Measurements from ENCODE around the gene FH. TPM values are rescaled to one million over a fixed set of nuclear protein-coding genes. Genes with fewer than 3 reads are reported as not detected.

FH gene
- total and polyA plus RNA-seq, 2 donors: 31.4 to 39.2 TPM

GRCh38 chr1:241503444-241503843, 16.1 kb downstream of the FH start:
- H3K27me3 ChIP-seq (ENCODE audit: control insufficient read depth in 2 of 2, insufficient read depth in 1 of 2, low read length in 1 of 2): no peaks in the 10 kb centered on the region
- 98% methylated on average over 6 of the region's 6 CpGs for WGBS
- peaks cover 22 to 56% of the 10 kb centered on the region in 2 donors for H3K36me3 ChIP-seq (ENCODE audit: control insufficient read depth in 2 of 2, insufficient read depth in 2 of 2, low read length in 1 of 2)
- no peaks in the 10 kb centered on the region for H3K9me3 ChIP-seq (ENCODE audit: control insufficient read depth in 2 of 2, insufficient read depth in 1 of 2, low read length in 1 of 2)
- DNase-seq (ENCODE audit: low read depth in 6 of 9, low spot score in 9 of 9): no peak
- no peak overlapping the region for H3K4me3 ChIP-seq (ENCODE audit: low read length in 2 of 2)
- H3K4me1 ChIP-seq (ENCODE audit: control insufficient read depth in 2 of 2, insufficient read depth in 2 of 2, low read length in 2 of 2): no peaks in the 10 kb centered on the region
- no peak overlapping the region for H3K27ac ChIP-seq (ENCODE audit: low read depth in 1 of 2, low read length in 1 of 2)

GRCh38 chr1:241499910-241500309, 19.6 kb downstream of the FH start:
- Histone ChIP-seq H3K4me1 (ENCODE audit: control insufficient read depth in 2 of 2, insufficient read depth in 2 of 2, low read length in 2 of 2) (no peaks in the 10 kb centered on the region), H3K4me3 (ENCODE audit: low read length in 2 of 2) (no peak overlapping the region), H3K36me3 (ENCODE audit: control insufficient read depth in 2 of 2, insufficient read depth in 2 of 2, low read length in 1 of 2) (peaks cover 35 to 68% of the 10 kb centered on the region in 2 donors), H3K27ac (ENCODE audit: low read depth in 1 of 2, low read length in 1 of 2) (no peak overlapping the region), H3K27me3 (ENCODE audit: control insufficient read depth in 2 of 2, insufficient read depth in 1 of 2, low read length in 1 of 2) (no peaks in the 10 kb centered on the region), H3K9me3 (ENCODE audit: control insufficient read depth in 2 of 2, insufficient read depth in 1 of 2, low read length in 1 of 2) (no peaks in the 10 kb centered on the region)
- 99% methylated on average over 2 of the region's 2 CpGs for WGBS
- DNase-seq (ENCODE audit: low read depth in 6 of 9, low spot score in 9 of 9): peak in 1 of 9 donors; percentile 14

- 96% methylated on average over 5 of the region's 5 CpGs for WGBS
- DNase-seq (ENCODE audit: low read depth in 6 of 9, low spot score in 9 of 9): no peak
- Histone ChIP-seq H3K4me1 (ENCODE audit: control insufficient read depth in 2 of 2, insufficient read depth in 2 of 2, low read length in 2 of 2) (no peaks in the 10 kb centered on the region), H3K27ac (ENCODE audit: low read depth in 1 of 2, low read length in 1 of 2) (no peak overlapping the region), H3K27me3 (ENCODE audit: control insufficient read depth in 2 of 2, insufficient read depth in 1 of 2, low read length in 1 of 2) (no peaks in the 10 kb centered on the region), H3K9me3 (ENCODE audit: control insufficient read depth in 2 of 2, insufficient read depth in 1 of 2, low read length in 1 of 2) (no peaks in the 10 kb centered on the region), H3K36me3 (ENCODE audit: control insufficient read depth in 2 of 2, insufficient read depth in 2 of 2, low read length in 1 of 2) (peaks cover 19 to 48% of the 10 kb centered on the region in 2 donors), H3K4me3 (ENCODE audit: low read length in 2 of 2) (no peak overlapping the region)
These were observed 23.8 kb downstream of the FH start for GRCh38 chr1:241495741-241496140.

GRCh38 chr1:241488739-241489138, 30.8 kb downstream of the FH start:
- H3K4me3 ChIP-seq (ENCODE audit: low read length in 2 of 2): no peak overlapping the region
- H3K27ac ChIP-seq (ENCODE audit: low read depth in 1 of 2, low read length in 1 of 2): no peak overlapping the region
- no peaks in the 10 kb centered on the region for H3K9me3 ChIP-seq (ENCODE audit: control insufficient read depth in 2 of 2, insufficient read depth in 1 of 2, low read length in 1 of 2)
- WGBS: 94% methylated on average over 1 of the region's 1 CpG
- H3K27me3 ChIP-seq (ENCODE audit: control insufficient read depth in 2 of 2, insufficient read depth in 1 of 2, low read length in 1 of 2): no peaks in the 10 kb centered on the region
- peaks cover 0 to 3% of the 10 kb centered on the region in 2 donors for H3K36me3 ChIP-seq (ENCODE audit: control insufficient read depth in 2 of 2, insufficient read depth in 2 of 2, low read length in 1 of 2)
- DNase-seq (ENCODE audit: low read depth in 6 of 9, low spot score in 9 of 9): no peak
- no peaks in the 10 kb centered on the region for H3K4me1 ChIP-seq (ENCODE audit: control insufficient read depth in 2 of 2, insufficient read depth in 2 of 2, low read length in 2 of 2)

- H3K27me3 ChIP-seq (ENCODE audit: control insufficient read depth in 2 of 2, insufficient read depth in 1 of 2, low read length in 1 of 2): no peaks in the 10 kb centered on the region
- no peaks in the 10 kb centered on the region for H3K4me1 ChIP-seq (ENCODE audit: control insufficient read depth in 2 of 2, insufficient read depth in 2 of 2, low read length in 2 of 2)
- no peaks in the 10 kb centered on the region for H3K9me3 ChIP-seq (ENCODE audit: control insufficient read depth in 2 of 2, insufficient read depth in 1 of 2, low read length in 1 of 2)
- 93% methylated on average over 4 of the region's 4 CpGs for WGBS
- no peaks in the 10 kb centered on the region for H3K36me3 ChIP-seq (ENCODE audit: control insufficient read depth in 2 of 2, insufficient read depth in 2 of 2, low read length in 1 of 2)
- H3K27ac ChIP-seq (ENCODE audit: low read depth in 1 of 2, low read length in 1 of 2): no peak overlapping the region
- no peak overlapping the region for H3K4me3 ChIP-seq (ENCODE audit: low read length in 2 of 2)
- DNase-seq (ENCODE audit: low read depth in 6 of 9, low spot score in 9 of 9): peak in 1 of 9 donors; percentile 6
These were observed 34.0 kb downstream of the FH start for GRCh38 chr1:241485554-241485992.

- H3K27ac ChIP-seq (ENCODE audit: low read depth in 1 of 2, low read length in 1 of 2): no peak overlapping the region
- H3K27me3 ChIP-seq (ENCODE audit: control insufficient read depth in 2 of 2, insufficient read depth in 1 of 2, low read length in 1 of 2): no peaks in the 10 kb centered on the region
- H3K36me3 ChIP-seq (ENCODE audit: control insufficient read depth in 2 of 2, insufficient read depth in 2 of 2, low read length in 1 of 2): no peaks in the 10 kb centered on the region
- DNase-seq (ENCODE audit: low read depth in 6 of 9, low spot score in 9 of 9): no peak
- WGBS: 95% methylated on average over 3 of the region's 3 CpGs
- H3K9me3 ChIP-seq (ENCODE audit: control insufficient read depth in 2 of 2, insufficient read depth in 1 of 2, low read length in 1 of 2): no peaks in the 10 kb centered on the region
- no peak overlapping the region for H3K4me3 ChIP-seq (ENCODE audit: low read length in 2 of 2)
- H3K4me1 ChIP-seq (ENCODE audit: control insufficient read depth in 2 of 2, insufficient read depth in 2 of 2, low read length in 2 of 2): no peaks in the 10 kb centered on the region
These were observed 34.4 kb downstream of the FH start for GRCh38 chr1:241485145-241485544.

- Histone ChIP-seq H3K4me1 (ENCODE audit: control insufficient read depth in 2 of 2, insufficient read depth in 2 of 2, low read length in 2 of 2) (no peaks in the 10 kb centered on the region), H3K4me3 (ENCODE audit: low read length in 2 of 2) (no peak overlapping the region), H3K27ac (ENCODE audit: low read depth in 1 of 2, low read length in 1 of 2) (no peak overlapping the region), H3K9me3 (ENCODE audit: control insufficient read depth in 2 of 2, insufficient read depth in 1 of 2, low read length in 1 of 2) (no peaks in the 10 kb centered on the region), H3K36me3 (ENCODE audit: control insufficient read depth in 2 of 2, insufficient read depth in 2 of 2, low read length in 1 of 2) (no peaks in the 10 kb centered on the region), H3K27me3 (ENCODE audit: control insufficient read depth in 2 of 2, insufficient read depth in 1 of 2, low read length in 1 of 2) (no peaks in the 10 kb centered on the region)
- 95% methylated on average over 1 of the region's 1 CpG for WGBS
- no peak for DNase-seq (ENCODE audit: low read depth in 6 of 9, low spot score in 9 of 9)
These were observed 36.7 kb downstream of the FH start for GRCh38 chr1:241482761-241483250.

- H3K27ac ChIP-seq (ENCODE audit: low read depth in 1 of 2, low read length in 1 of 2): no peak overlapping the region
- no peak for DNase-seq (ENCODE audit: low read depth in 6 of 9, low spot score in 9 of 9)
- H3K4me1 ChIP-seq (ENCODE audit: control insufficient read depth in 2 of 2, insufficient read depth in 2 of 2, low read length in 2 of 2): no peaks in the 10 kb centered on the region
These were observed 40.3 kb downstream of the FH start for GRCh38 chr1:241479294-241479693.

GRCh38 chr1:241475671-241476070, 43.9 kb downstream of the FH start:
- Histone ChIP-seq H3K4me1 (ENCODE audit: control insufficient read depth in 2 of 2, insufficient read depth in 2 of 2, low read length in 2 of 2) (no peaks in the 10 kb centered on the region), H3K4me3 (ENCODE audit: low read length in 2 of 2) (no peak overlapping the region), H3K27me3 (ENCODE audit: control insufficient read depth in 2 of 2, insufficient read depth in 1 of 2, low read length in 1 of 2) (no peaks in the 10 kb centered on the region), H3K27ac (ENCODE audit: low read depth in 1 of 2, low read length in 1 of 2) (no peak overlapping the region), H3K36me3 (ENCODE audit: control insufficient read depth in 2 of 2, insufficient read depth in 2 of 2, low read length in 1 of 2) (no peaks in the 10 kb centered on the region), H3K9me3 (ENCODE audit: control insufficient read depth in 2 of 2, insufficient read depth in 1 of 2, low read length in 1 of 2) (no peaks in the 10 kb centered on the region)
- WGBS: 90% methylated on average over 1 of the region's 1 CpG
- no peak for DNase-seq (ENCODE audit: low read depth in 6 of 9, low spot score in 9 of 9)

More at GRCh38 chr1:241479294-241479693, 40.3 kb downstream of the FH start:
- Histone ChIP-seq H3K36me3 (ENCODE audit: control insufficient read depth in 2 of 2, insufficient read depth in 2 of 2, low read length in 1 of 2) (no peaks in the 10 kb centered on the region), H3K9me3 (ENCODE audit: control insufficient read depth in 2 of 2, insufficient read depth in 1 of 2, low read length in 1 of 2) (no peaks in the 10 kb centered on the region), H3K4me3 (ENCODE audit: low read length in 2 of 2) (no peak overlapping the region), H3K27me3 (ENCODE audit: control insufficient read depth in 2 of 2, insufficient read depth in 1 of 2, low read length in 1 of 2) (no peaks in the 10 kb centered on the region)

GRCh38 chr1:241473026-241473425, 46.5 kb downstream of the FH start:
- WGBS: 89% methylated on average over 1 of the region's 1 CpG
- Histone ChIP-seq H3K27me3 (ENCODE audit: control insufficient read depth in 2 of 2, insufficient read depth in 1 of 2, low read length in 1 of 2) (no peaks in the 10 kb centered on the region), H3K27ac (ENCODE audit: low read depth in 1 of 2, low read length in 1 of 2) (no peak overlapping the region)

More at GRCh38 chr1:241473026-241473425, 46.5 kb downstream of the FH start:
- Histone ChIP-seq H3K4me3 (ENCODE audit: low read length in 2 of 2) (no peak overlapping the region), H3K36me3 (ENCODE audit: control insufficient read depth in 2 of 2, insufficient read depth in 2 of 2, low read length in 1 of 2) (no peaks in the 10 kb centered on the region), H3K4me1 (ENCODE audit: control insufficient read depth in 2 of 2, insufficient read depth in 2 of 2, low read length in 2 of 2) (no peaks in the 10 kb centered on the region), H3K9me3 (ENCODE audit: control insufficient read depth in 2 of 2, insufficient read depth in 1 of 2, low read length in 1 of 2) (no peaks in the 10 kb centered on the region)
- no peak for DNase-seq (ENCODE audit: low read depth in 6 of 9, low spot score in 9 of 9)
